Measurements from ENCODE around the gene FBXL16.

DNA sequence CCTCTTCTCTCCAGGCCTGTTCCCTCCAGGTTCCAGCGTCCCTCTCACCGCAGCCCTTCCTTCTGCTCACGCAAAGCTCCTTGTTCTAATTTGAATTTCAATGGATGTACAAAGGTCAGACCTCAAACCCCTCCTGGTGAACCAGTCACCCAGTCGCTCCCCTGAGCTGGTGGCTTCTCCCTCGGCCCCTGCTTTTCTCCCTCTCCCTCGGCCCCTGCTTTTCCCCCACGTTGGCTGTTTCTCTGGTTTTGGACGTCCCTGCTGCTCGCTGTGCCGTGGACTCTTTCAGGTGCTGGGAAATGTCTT is 46.4 kb upstream of the FBXL16 start:
- TF ChIP-seq, protein P1, sequence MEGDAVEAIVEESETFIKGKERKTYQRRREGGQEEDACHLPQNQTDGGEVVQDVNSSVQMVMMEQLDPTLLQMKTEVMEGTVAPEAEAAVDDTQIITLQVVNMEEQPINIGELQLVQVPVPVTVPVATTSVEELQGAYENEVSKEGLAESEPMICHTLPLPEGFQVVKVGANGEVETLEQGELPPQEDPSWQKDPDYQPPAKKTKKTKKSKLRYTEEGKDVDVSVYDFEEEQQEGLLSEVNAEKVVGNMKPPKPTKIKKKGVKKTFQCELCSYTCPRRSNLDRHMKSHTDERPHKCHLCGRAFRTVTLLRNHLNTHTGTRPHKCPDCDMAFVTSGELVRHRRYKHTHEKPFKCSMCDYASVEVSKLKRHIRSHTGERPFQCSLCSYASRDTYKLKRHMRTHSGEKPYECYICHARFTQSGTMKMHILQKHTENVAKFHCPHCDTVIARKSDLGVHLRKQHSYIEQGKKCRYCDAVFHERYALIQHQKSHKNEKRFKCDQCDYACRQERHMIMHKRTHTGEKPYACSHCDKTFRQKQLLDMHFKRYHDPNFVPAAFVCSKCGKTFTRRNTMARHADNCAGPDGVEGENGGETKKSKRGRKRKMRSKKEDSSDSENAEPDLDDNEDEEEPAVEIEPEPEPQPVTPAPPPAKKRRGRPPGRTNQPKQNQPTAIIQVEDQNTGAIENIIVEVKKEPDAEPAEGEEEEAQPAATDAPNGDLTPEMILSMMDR (IDR thresholded peaks at IDR 0.05): no peak
- no peak for TF ChIP-seq EZH2 (IDR thresholded peaks at IDR 0.05)
- TF ChIP-seq EZH2phosphoT487 (IDR thresholded peaks at IDR 0.05): no peak
